Keratinocyte (primary cell): ENCODE data around the gene DYNC1I1. TPM values are rescaled to one million over a fixed set of nuclear protein-coding genes. Genes with fewer than 3 reads are reported as not detected.

Source experiments
- DNase-seq: peaks from one replicate; pipeline ENCODE4 v3.0.0-alpha.2; 2011; ENCODE audit warnings: low read depth, missing footprints, low spot score
- FAIRE-seq: peaks from 2 replicates; lab custom pipeline; 2011; peaks lifted over from hg19 to GRCh38; lab: Jason Lieb, UNC
- H2AFZ ChIP-seq: 2 replicates; pipeline ENCODE4 v1.6.0; 2012; ENCODE audit warnings: low read length, control low read depth, inconsistent platforms; ENCODE audit not compliant: control insufficient read depth
- H3K27ac ChIP-seq: 2 replicates; pipeline ENCODE4 v1.5.1; 2011; ENCODE audit warnings: low read length; ENCODE audit not compliant: control insufficient read depth, insufficient read depth
- H3K27me3 ChIP-seq: 3 replicates; pipeline ENCODE4 v1.6.0; 2011; ENCODE audit warnings: low read length; ENCODE audit not compliant: control insufficient read depth, insufficient read depth; ENCODE audit errors: extremely low read depth
- H3K36me3 ChIP-seq, 2 experiments: 2 replicates in 1 of 2; 3 replicates in 1 of 2; pipeline ENCODE4 v1.5.1; 2011; ENCODE audit warnings: low read length in 2 of 2, mild to moderate bottlenecking in 1 of 2; ENCODE audit not compliant: control insufficient read depth in 2 of 2, insufficient read depth in 2 of 2; ENCODE audit errors: extremely low read depth in 1 of 2
- H3K4me1 ChIP-seq: 3 replicates; pipeline ENCODE4 v1.5.1; 2011; ENCODE audit warnings: low read length; ENCODE audit not compliant: control insufficient read depth, insufficient read depth; ENCODE audit errors: extremely low read depth
- H3K4me2 ChIP-seq: 3 replicates; pipeline ENCODE4 v1.6.0; 2011; ENCODE audit warnings: low read depth, low read length; ENCODE audit not compliant: control insufficient read depth, insufficient read depth; ENCODE audit errors: extremely low read depth
- H3K4me3 ChIP-seq, 3 experiments: fragments of 200-600 bp in 1 of 3; sonication (generic) in 1 of 3; 2 replicates in 2 of 3; 3 replicates in 1 of 3; pipeline ENCODE4 v1.5.1; 2011 to 2016; ENCODE audit warnings: low read length in 3 of 3, mild to moderate bottlenecking in 3 of 3, control low read depth in 2 of 3, inconsistent platforms in 1 of 3, low read depth in 1 of 3, mixed read lengths in 1 of 3, mixed run types in 1 of 3, moderate library complexity in 1 of 3; ENCODE audit not compliant: control insufficient read depth in 2 of 3, insufficient read depth in 2 of 3; ENCODE audit errors: extremely low read depth in 1 of 3
- H3K79me2 ChIP-seq: 2 replicates; pipeline ENCODE4 v1.6.0; 2012; ENCODE audit warnings: low read length; ENCODE audit not compliant: control insufficient read depth, insufficient read depth
- H3K9ac ChIP-seq: 3 replicates; pipeline ENCODE4 v1.6.0; 2011; ENCODE audit warnings: low read length; ENCODE audit not compliant: control insufficient read depth, insufficient read depth; ENCODE audit errors: extremely low read depth
- H3K9me1 ChIP-seq: 3 replicates; pipeline ENCODE4 v1.6.0; 2011; ENCODE audit warnings: low read length; ENCODE audit not compliant: control insufficient read depth, insufficient read depth; ENCODE audit errors: extremely low read depth
- H3K9me3 ChIP-seq: 2 replicates; pipeline ENCODE4 v1.5.1; 2012; ENCODE audit warnings: low read depth, low read length; ENCODE audit not compliant: control insufficient read depth
- H4K20me1 ChIP-seq: 3 replicates; pipeline ENCODE4 v1.6.0; 2011; ENCODE audit warnings: low read length; ENCODE audit not compliant: control insufficient read depth, insufficient read depth; ENCODE audit errors: extremely low read depth
- EZH2 ChIP-seq: IDR thresholded peaks from one replicate; pipeline ENCODE4 v1.6.1; 2012; ENCODE audit warnings: inconsistent platforms, mild to moderate bottlenecking, low read length, moderate library complexity
- dilution Hi-C: fragments of 300-500 bp; cut with MboI; formaldehyde crosslinking; loops from one replicate; pipeline ENCODE4 v1.7.0; 2020; ENCODE audit warnings: low sequenced_read_pairs; ENCODE audit not compliant: extremely low pct_ligation_motif_present
- polyA plus RNA-seq, 5 experiments: library from polyadenylated mRNA; depleted of rRNA in 3 of 5; stranded (reverse) in 3 of 5; stranded (forward) in 1 of 5; unstranded in 1 of 5; fragments of >200 nt; gene quantifications; 1 replicate in 1 of 5; 2 replicates in 3 of 5; 3 replicates in 1 of 5; pipeline versions ENCODE4 v1.2.1 to v1.2.3, GENCODE V29; 2011 to 2012; ENCODE audit warnings: missing spikeins in 2 of 5, low read depth in 1 of 5, low replicate concordance in 1 of 5
- TF ChIP-seq, protein P1 (sequence below), 3 experiments: IDR thresholded peaks in 1 of 3; conservative IDR thresholded peaks in 1 of 3; optimal IDR thresholded peaks in 1 of 3; 2 replicates in 2 of 3; 3 replicates in 1 of 3; pipeline versions ENCODE3 to v1.5.1; 2011; ENCODE audit warnings: low read length in 3 of 3, mild to moderate bottlenecking in 3 of 3, moderate library complexity in 2 of 3, control low read depth in 1 of 3, inconsistent platforms in 1 of 3; ENCODE audit not compliant: insufficient read depth in 2 of 3; ENCODE audit errors: extremely low read depth in 1 of 3

DYNC1I1 gene
- polyA plus RNA-seq, 1 donor (not counting 4 experiments of a cell fraction or from before 2014, with no cell fraction given): 0.10 TPM

DNA sequence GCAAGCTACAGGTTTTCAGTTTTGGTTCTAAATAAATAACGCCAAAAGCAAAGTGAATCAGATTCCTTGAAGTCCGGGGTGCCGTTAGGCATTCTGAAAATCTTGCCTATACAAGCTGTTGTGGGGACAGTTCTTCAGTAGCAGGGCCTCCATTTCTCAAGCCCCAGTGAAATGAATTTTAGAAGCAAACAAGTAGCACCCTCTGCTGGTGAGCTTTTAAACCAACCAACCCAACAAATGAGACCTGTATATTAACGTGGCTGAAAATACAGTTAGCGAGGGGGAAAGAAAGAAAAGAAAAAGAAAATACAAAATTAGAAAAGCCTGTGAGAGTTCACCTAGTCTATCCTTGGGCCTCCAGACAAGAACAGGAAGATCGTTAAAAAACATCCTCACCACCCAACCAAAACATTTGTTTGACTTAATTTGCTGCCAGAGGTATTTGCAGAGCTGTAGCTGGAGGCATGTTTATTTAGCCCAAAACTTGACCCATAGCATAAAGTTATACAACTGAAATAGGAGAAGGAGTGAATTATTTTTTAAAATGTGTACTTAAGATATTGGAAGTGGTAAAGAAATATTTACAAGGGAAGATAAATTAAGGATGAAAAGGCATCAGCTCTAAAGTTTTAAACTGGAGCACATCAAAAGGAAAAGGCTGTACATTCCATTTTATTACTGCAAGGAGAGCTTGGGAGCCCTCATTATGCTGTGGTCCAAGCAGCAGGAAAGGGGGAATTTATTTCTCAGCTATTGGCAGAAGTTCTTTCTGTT is 98.9 kb downstream of the DYNC1I1 start:
- dilution Hi-C loops: no loop called here
- no peaks in the 10 kb centered on the region for H3K9me3 ChIP-seq
- H3K36me3 ChIP-seq: no peaks in the 10 kb centered on the region
- DNase-seq: no peak
- TF ChIP-seq, protein P1, sequence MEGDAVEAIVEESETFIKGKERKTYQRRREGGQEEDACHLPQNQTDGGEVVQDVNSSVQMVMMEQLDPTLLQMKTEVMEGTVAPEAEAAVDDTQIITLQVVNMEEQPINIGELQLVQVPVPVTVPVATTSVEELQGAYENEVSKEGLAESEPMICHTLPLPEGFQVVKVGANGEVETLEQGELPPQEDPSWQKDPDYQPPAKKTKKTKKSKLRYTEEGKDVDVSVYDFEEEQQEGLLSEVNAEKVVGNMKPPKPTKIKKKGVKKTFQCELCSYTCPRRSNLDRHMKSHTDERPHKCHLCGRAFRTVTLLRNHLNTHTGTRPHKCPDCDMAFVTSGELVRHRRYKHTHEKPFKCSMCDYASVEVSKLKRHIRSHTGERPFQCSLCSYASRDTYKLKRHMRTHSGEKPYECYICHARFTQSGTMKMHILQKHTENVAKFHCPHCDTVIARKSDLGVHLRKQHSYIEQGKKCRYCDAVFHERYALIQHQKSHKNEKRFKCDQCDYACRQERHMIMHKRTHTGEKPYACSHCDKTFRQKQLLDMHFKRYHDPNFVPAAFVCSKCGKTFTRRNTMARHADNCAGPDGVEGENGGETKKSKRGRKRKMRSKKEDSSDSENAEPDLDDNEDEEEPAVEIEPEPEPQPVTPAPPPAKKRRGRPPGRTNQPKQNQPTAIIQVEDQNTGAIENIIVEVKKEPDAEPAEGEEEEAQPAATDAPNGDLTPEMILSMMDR (optimal IDR thresholded peaks at IDR 0.05 in 1 of 3, IDR thresholded peaks at IDR 0.05 in 1 of 3, conservative IDR thresholded peaks at IDR 0.05 in 1 of 3; ENCODE audit: extremely low read depth in 1 of 3, insufficient read depth in 2 of 3, low read length in 3 of 3): peak; percentile 32 to 57 (median 46)
- no peak for TF ChIP-seq EZH2
- H4K20me1 ChIP-seq: no peaks in the 10 kb centered on the region
- H3K27me3 ChIP-seq: no peaks in the 10 kb centered on the region
- no peak overlapping the region for H3K27ac ChIP-seq
- H3K9me1 ChIP-seq: no peaks in the 10 kb centered on the region
- H3K4me3 ChIP-seq: no peak overlapping the region
- H2AFZ ChIP-seq: no peak overlapping the region
- H3K4me2 ChIP-seq: no peak overlapping the region
- H3K9ac ChIP-seq: no peak overlapping the region
- no peaks in the 10 kb centered on the region for H3K79me2 ChIP-seq
- no peaks in the 10 kb centered on the region for H3K4me1 ChIP-seq
- FAIRE-seq: no peak

DNA sequence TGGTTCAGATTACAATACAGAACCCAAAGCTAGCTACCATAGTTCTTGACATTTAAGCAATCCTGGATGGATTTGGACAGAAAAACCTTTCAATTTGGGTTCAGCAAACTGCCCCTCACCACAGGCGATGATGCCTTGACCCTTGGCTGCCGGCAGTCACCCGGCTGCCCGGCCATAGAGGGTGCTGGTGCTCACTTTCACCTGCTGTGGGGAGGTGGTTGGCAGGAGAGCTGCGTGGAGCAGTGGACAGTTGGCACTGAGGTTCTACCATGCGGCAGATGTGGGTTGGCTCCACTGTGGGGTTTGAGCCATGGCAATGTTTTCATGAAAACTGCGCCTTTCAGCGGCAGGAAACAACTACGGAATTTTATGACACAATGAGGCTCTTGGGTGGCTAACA is 99.5 kb downstream of the DYNC1I1 start:
- TF ChIP-seq EZH2: no peak
- TF ChIP-seq, protein P1 (optimal IDR thresholded peaks at IDR 0.05 in 1 of 3, IDR thresholded peaks at IDR 0.05 in 1 of 3, conservative IDR thresholded peaks at IDR 0.05 in 1 of 3; ENCODE audit: extremely low read depth in 1 of 3, insufficient read depth in 2 of 3, low read length in 3 of 3): no peak
- no peak overlapping the region for H3K9ac ChIP-seq
- H3K4me1 ChIP-seq: no peaks in the 10 kb centered on the region
- no peaks in the 10 kb centered on the region for H3K79me2 ChIP-seq
- no peaks in the 10 kb centered on the region for H4K20me1 ChIP-seq
- no peak overlapping the region for H3K4me3 ChIP-seq
- H3K4me2 ChIP-seq: no peak overlapping the region
- H2AFZ ChIP-seq: no peak overlapping the region
- no peaks in the 10 kb centered on the region for H3K9me1 ChIP-seq
- dilution Hi-C loops: no loop called here
- no peaks in the 10 kb centered on the region for H3K27me3 ChIP-seq
- no peaks in the 10 kb centered on the region for H3K9me3 ChIP-seq
- FAIRE-seq: no peak
- H3K36me3 ChIP-seq: no peaks in the 10 kb centered on the region
- no peak for DNase-seq
- no peak overlapping the region for H3K27ac ChIP-seq
